ENCODE results near the gene POLL. TPM values are rescaled to one million over a fixed set of nuclear protein-coding genes. Genes with fewer than 3 reads are reported as not detected.

POLL gene
- total RNA-seq, 3 donors from 2014 or later (not counting 1 experiment from before 2014, with no cell fraction given): 22.8 to 31.4 (median 26.1) TPM

- DNase-seq (peak in 1 of 2 donors; percentile 58), ATAC-seq (peak in 1 of 3 donors; percentile 48)
- H3K27me3 ChIP-seq (ENCODE audit: control insufficient read depth, insufficient read depth, low read length): no peaks in the 10 kb centered on the region
- no peak overlapping the region for H3K27ac ChIP-seq (ENCODE audit: low read length)
- no peak overlapping the region for H3K4me3 ChIP-seq (ENCODE audit: low read length)
- no peaks in the 10 kb centered on the region for H3K9me3 ChIP-seq (ENCODE audit: control insufficient read depth, insufficient read depth, low read length)
- H3K4me1 Mint-ChIP-seq: peaks cover 0 to 8% of the 10 kb centered on the region in 2 donors
- TF ChIP-seq, protein P1, sequence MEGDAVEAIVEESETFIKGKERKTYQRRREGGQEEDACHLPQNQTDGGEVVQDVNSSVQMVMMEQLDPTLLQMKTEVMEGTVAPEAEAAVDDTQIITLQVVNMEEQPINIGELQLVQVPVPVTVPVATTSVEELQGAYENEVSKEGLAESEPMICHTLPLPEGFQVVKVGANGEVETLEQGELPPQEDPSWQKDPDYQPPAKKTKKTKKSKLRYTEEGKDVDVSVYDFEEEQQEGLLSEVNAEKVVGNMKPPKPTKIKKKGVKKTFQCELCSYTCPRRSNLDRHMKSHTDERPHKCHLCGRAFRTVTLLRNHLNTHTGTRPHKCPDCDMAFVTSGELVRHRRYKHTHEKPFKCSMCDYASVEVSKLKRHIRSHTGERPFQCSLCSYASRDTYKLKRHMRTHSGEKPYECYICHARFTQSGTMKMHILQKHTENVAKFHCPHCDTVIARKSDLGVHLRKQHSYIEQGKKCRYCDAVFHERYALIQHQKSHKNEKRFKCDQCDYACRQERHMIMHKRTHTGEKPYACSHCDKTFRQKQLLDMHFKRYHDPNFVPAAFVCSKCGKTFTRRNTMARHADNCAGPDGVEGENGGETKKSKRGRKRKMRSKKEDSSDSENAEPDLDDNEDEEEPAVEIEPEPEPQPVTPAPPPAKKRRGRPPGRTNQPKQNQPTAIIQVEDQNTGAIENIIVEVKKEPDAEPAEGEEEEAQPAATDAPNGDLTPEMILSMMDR (IDR thresholded peaks at IDR 0.05): peak; percentile 63
- H3K27ac Mint-ChIP-seq: no peak overlapping the region
- H3K4me1 ChIP-seq (ENCODE audit: control insufficient read depth, insufficient read depth, low read length): no peaks in the 10 kb centered on the region
- H3K9me3 Mint-ChIP-seq: no peaks in the 10 kb centered on the region
- peaks cover 16% of the 10 kb centered on the region for H3K36me3 Mint-ChIP-seq
- no peak overlapping the region for H3K4me3 Mint-ChIP-seq
- no peaks in the 10 kb centered on the region for H3K27me3 Mint-ChIP-seq (ENCODE audit: low read depth in 2 of 2)
- peaks cover 20% of the 10 kb centered on the region for H3K36me3 ChIP-seq (ENCODE audit: control insufficient read depth, insufficient read depth, low read length)
- intact Hi-C loops (cut with micrococcal nuclease): loop anchor here (1.0 kb wide), 1 partner anchor 34 kb away; no protein-coding TSS in a partner anchor
Observed at GRCh38 chr10:101536800-101537199, 51.3 kb downstream of the POLL start.

- no peak for DNase-seq
- no peaks in the 10 kb centered on the region for H3K27me3 ChIP-seq (ENCODE audit: control insufficient read depth, insufficient read depth, low read length)
- intact Hi-C loops (cut with micrococcal nuclease): loop anchor here (1.0 kb wide), 1 partner anchor 34 kb away; no protein-coding TSS in a partner anchor
- 40% methylated on average over 3 of the region's 4 CpGs for WGBS (ENCODE audit: insufficient coverage)
- no peaks in the 10 kb centered on the region for H3K9me3 Mint-ChIP-seq
- TF ChIP-seq, protein P1 (IDR thresholded peaks at IDR 0.05): no peak
- H3K4me1 Mint-ChIP-seq: peaks cover 0 to 8% of the 10 kb centered on the region in 2 donors
- no peaks in the 10 kb centered on the region for H3K4me1 ChIP-seq (ENCODE audit: control insufficient read depth, insufficient read depth, low read length)
- H3K9me3 ChIP-seq (ENCODE audit: control insufficient read depth, insufficient read depth, low read length): no peaks in the 10 kb centered on the region
- no peak overlapping the region for H3K4me3 ChIP-seq (ENCODE audit: low read length)
- no peak overlapping the region for H3K27ac ChIP-seq (ENCODE audit: low read length)
- peak in 1 of 3 donors; percentile 72 for ATAC-seq
- no peaks in the 10 kb centered on the region for H3K27me3 Mint-ChIP-seq (ENCODE audit: low read depth in 2 of 2)
- H3K36me3 ChIP-seq (ENCODE audit: control insufficient read depth, insufficient read depth, low read length): peaks cover 21% of the 10 kb centered on the region
- peaks cover 16% of the 10 kb centered on the region for H3K36me3 Mint-ChIP-seq
- no peak overlapping the region for H3K4me3 Mint-ChIP-seq
- no peak overlapping the region for H3K27ac Mint-ChIP-seq
Observed at GRCh38 chr10:101535949-101536348, 52.1 kb downstream of the POLL start.

- Histone ChIP-seq H3K4me1 (ENCODE audit: control insufficient read depth, insufficient read depth, low read length) (no peaks in the 10 kb centered on the region), H3K36me3 (ENCODE audit: control insufficient read depth, insufficient read depth, low read length) (peaks cover 22% of the 10 kb centered on the region), H3K27me3 (ENCODE audit: control insufficient read depth, insufficient read depth, low read length) (no peaks in the 10 kb centered on the region), H3K27ac (ENCODE audit: low read length) (no peak overlapping the region), H3K9me3 (ENCODE audit: control insufficient read depth, insufficient read depth, low read length) (no peaks in the 10 kb centered on the region), H3K4me3 (ENCODE audit: low read length) (no peak overlapping the region)
- intact Hi-C loops (cut with micrococcal nuclease): no loop called here
- H3K4me3 Mint-ChIP-seq: no peak overlapping the region
- no peaks in the 10 kb centered on the region for H3K27me3 Mint-ChIP-seq (ENCODE audit: low read depth in 2 of 2)
- ATAC-seq (no peak), DNase-seq (no peak)
- H3K9me3 Mint-ChIP-seq: no peaks in the 10 kb centered on the region
- TF ChIP-seq, protein P1 (IDR thresholded peaks at IDR 0.05): no peak
- H3K36me3 Mint-ChIP-seq: peaks cover 6% of the 10 kb centered on the region
- no peak overlapping the region for H3K27ac Mint-ChIP-seq
- no peaks in the 10 kb centered on the region for H3K4me1 Mint-ChIP-seq
- WGBS (ENCODE audit: insufficient coverage): 58% methylated on average over 4 of the region's 4 CpGs
Observed at GRCh38 chr10:101529725-101530553, 58.1 kb downstream of the POLL start.

Data from natural killer cell (primary cell).